HG02763 (cell line): ENCODE measurements around the gene BRWD1.
"Not testable (repeated sequence)": the region's sequence is repeated elsewhere in the genome, so short reads cannot be mapped to it uniquely, and the experiment has no call there.

Source experiments
- ATAC-seq: cut with Tn5 transposase; IDR thresholded peaks from one replicate; pipeline ENCODE4 v1.9.1; 2021; ENCODE audit warnings: mild to moderate bottlenecking, moderate library complexity; ENCODE audit not compliant: unreplicated experiment

The BRWD1 gene

DNA sequence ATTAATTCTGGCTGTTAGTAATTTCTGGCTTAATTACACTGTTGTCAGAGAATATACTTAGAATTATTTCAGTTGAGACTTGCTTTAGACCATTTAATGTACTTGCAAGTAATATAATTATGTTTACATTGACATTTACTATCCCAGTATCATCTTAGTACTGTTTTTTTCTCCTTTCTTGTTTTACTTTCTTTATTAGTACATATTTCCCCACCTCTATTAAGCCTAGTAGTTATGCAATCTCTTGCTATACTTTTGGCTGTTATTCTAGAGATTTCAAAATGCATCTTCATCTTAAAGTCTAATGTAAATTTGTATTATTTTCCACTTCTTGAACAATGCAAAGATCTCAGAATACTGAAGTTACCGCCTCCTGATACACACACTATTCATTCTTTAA, 24.4 kb downstream of the BRWD1 start:
- no peak for ATAC-seq

DNA sequence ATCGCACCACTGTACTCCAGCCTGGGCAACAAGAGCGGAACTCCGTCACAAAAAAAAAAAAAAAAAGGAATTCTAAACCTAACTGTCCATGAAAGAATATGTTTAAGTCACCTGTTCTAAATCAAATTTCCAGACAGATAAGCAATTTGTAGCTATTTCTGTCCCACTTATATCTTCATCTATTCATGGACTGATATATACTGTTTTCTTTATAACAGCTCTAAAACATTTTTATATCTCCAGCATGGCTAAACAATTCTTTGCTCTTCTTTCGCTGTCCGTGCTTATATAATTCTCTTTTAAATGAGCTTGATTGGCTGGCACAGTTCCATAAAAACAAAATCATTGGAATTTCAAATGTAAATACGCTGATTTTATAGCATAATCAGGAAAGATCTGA, 30.5 kb downstream of the BRWD1 start:
- ATAC-seq: no peak

DNA sequence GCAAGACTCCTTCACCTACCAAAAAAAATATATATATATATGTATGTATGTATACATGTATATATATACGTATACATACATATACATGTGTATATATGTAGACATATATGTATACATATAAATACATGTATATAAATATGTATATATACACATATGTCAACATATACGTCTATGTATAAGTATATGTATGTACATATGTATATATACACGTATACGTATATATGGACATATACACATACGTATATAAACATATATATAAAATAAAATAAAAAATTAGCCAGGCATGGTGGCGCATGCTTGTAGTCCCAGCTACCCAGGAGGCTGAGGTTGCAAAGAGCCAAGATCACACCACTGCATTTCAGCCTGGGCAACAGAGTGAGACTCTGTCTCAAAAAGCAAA, 31.6 kb downstream of the BRWD1 start:
- no peak for ATAC-seq

DNA sequence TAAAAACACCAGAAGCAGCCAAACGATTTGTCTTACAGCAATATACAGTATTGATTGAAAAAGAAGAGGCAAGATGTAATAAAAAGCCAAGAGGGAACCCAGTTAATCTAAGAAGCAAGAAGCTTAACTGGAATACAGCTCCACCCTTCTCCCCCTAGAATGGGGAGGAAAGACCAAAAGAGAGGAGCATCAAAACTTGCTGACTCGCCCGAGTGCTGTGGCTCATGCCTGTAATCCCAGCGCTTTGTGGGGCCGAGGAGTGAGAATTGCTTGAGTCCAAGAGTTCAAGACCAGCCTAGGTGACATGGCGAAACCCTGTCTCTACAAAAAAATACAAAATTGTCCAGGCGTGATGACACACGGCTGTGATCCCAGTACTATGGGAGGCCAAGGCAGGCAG, 32.2 kb downstream of the BRWD1 start:
- ATAC-seq: no peak

DNA sequence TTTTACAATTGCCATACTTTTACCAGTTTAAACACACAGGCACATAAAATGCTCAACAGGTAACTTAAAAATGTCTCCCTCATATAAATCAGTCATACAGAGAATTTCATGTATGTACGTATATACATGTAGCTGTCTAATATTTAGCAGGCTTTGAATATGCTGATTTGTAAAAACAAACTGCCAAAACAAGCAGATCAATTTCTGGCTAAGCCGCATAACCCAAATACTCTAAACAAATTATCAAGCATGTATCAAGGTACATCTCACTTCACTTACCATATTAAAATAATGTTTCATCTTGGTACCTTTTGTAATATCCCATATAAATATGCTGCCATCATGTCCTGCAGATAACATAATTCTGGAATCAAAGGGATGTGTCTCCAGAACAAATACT, 43.8 kb downstream of the BRWD1 start:
- no peak for ATAC-seq

DNA sequence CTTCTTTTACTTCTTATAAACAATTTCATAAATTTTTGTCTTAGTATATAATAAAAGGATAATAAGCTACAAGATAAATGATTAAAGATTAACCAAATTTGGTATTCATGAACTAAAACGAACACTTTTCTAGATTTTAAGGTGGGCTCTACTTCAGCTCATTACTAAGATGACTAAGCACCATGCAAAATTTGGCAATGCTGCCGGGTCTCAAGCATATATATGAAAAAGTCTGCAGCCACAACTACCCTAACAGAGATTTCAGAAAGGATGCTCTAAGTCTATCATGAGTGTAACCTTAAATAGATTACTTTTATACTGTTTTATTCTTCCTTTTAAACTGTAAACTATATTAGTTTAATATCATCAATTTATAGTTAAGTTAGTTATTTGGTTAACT, 47.8 kb downstream of the BRWD1 start:
- ATAC-seq: no peak

DNA sequence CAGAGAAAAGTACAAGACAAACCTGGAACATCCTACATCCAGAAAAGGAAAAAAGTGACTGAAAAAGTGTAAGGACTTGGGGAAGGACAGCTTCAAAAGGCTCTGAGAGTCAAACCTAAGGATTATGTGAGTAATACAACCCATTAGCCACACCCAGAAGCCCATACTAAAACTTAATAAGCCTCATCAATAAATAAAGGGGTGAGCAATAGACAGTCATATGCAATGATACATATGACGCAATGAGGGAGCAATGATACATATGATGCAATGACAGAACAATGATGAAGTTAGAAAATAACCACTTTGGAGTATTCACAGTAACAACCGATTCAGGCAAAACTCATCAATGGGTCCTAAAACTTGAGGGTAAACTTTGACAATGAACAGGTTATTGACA, 50.1 kb downstream of the BRWD1 start:
- no peak for ATAC-seq

DNA sequence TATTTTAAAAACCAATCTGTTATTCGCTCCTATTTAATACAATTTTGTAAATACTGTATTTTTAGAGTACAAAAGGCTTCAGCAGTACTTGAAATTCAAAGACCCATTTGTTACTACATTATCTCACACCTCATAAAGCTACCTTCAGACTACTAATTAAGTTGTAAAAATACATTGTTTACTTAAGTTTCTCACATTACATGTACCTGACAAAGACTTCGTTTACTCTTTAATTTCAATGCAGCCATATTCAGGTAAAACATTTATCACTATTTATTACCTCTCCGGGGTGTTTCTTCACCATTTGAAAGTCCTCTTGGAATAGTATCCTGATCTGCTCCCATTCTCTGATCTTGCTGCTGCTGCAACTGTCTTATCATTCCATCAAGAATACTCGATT, 55.2 kb downstream of the BRWD1 start:
- ATAC-seq: no peak

DNA sequence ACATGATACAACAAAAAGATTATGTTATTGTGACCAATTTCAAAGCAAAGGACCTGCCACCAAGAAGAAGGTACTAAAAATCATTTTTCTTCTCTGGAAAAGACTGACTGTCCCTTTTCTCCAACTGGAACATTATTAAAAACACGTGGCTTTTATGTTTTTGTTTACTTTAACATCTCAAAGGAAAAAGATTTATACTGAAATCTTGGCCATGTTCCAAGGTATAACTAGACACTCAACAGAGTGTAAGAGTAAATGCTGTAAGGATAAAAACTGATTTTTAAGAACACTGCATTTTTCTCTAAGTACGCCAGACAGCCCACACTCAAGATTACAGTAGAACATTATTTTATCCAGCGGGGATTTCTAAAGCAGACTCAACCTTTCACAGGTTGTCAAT, 62.1 kb downstream of the BRWD1 start:
- ATAC-seq: no peak

DNA sequence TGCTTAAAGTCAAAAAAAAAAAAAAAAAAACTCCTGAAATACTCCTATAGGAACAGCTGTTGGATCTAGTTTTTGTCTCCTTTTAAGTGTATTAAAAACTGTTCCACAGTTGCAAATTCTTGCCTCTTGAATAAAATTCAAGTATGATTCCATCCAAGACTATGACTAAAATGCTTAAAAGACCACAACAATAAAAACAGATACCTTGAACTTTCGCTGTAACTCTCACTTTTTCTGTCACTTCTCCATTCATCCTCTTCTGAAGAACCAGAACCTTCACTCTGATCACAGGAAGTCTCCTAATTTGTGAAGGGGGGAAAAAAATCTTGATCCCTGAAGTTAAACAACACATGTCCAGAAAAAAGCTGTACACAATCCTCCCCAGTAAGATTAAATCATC, 75.2 kb downstream of the BRWD1 start:
- ATAC-seq: no peak

DNA sequence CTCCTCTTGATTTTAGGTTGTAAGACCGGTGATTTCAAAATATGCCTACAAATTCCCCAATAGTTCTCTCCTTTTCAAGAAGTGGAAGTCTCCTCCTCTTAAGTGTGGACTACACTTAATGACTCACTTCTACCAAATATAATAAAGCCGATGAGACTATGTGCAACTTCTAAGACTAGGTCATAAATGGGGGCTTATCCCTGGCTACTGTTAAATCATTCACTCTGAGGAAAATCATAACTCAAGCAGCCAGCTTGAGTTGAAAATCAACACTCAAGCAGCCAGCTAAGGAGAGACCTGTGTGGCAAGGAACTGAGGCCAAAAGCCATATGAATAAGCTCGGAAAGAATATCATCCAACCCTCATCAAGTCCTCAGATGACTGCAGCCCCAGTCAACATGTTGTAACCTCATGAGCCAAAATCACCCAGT, 80.6 kb downstream of the BRWD1 start:
- ATAC-seq: no peak

DNA sequence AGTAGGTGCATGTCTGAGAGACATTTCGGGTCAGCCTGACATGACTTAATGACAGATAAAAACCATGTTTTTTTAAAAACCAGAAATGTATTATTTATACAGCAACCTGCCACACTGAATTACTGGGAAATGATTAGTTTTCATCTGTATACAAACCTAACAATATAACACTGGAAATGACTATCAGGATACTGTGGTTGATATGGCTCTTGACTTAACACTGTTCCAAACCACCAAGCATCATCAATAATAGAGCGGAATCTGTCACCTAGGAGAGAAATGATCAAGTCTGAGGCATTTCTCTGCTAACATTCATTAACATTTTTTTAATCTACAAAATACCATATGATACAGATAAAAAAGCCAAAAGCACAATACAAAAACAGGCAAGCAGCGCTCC, 88.5 kb downstream of the BRWD1 start:
- ATAC-seq: no peak

DNA sequence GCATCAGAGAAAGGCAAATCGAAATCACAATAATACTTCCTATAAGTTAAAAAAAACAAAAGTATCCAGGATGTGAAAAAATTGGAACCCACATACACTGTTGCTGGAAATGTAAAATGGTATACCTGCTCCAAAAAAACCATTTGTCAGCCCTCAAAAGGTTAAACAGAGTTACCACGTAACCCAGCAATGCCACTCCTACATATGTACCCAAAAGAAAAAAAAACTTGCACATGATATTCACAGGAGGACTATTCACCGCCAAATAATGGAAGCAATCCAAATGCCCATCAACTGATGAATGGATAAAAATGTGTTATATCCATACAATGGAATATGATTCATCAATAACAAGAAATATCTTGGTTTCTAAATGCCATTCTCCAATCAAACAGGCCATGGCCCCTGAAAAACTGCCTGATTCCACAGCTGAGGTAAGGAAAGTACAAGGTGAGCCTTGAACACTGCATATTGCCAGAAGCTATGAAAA, 91.4 kb downstream of the BRWD1 start:
- ATAC-seq: no peak

DNA sequence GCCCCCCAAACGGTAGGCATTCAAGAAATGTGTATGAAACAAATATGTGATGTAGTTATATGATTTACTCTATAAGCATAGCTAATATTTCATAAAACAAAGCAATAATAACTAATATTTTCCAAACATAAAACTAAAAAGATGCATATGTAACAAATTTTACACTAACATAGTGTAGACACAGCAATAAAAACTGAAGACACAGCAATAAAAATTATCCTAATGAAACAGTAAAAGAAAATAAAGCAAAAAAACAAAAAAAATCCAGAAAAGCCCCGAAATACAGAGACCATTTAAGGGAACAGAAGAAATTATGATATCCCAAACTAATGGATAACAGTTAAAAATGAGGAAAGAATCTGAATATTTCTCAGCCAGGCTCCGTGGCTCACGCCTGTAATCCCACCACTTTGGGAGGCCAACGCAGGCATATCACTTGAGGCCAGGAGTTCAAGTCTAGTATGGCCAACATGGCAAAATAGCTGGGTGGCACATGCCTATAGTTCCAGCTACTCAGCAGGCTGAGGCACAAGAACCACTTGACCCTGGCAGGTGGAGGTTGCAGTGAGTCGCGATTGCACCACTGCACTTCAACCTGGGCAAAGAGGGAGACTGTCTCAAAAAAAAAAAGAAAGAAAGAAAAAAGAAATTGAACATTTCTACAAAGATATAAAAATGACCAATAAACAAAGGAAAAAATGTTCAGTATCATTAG, 92.0 kb downstream of the BRWD1 start:
- no peak for ATAC-seq

DNA sequence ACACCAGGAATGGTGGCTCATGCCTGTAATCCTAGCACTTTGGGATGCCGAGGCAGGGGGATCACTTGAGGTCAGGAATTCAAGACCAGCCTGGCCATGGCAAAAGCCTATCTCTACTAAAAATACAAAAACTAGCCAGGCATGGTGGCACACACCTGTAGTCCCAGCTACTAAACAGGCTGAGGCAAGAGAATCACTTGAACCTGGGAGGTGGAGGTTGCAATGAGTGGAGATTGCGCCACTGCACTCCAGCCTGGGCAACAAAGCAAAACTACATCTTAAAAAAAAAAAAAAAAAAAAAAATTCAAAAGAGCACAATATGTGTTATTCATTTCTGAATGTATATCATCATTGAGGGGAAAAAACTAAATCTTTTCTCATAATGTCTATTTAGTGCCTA, 92.6 kb downstream of the BRWD1 start:
- not testable (repeated sequence) for ATAC-seq

DNA sequence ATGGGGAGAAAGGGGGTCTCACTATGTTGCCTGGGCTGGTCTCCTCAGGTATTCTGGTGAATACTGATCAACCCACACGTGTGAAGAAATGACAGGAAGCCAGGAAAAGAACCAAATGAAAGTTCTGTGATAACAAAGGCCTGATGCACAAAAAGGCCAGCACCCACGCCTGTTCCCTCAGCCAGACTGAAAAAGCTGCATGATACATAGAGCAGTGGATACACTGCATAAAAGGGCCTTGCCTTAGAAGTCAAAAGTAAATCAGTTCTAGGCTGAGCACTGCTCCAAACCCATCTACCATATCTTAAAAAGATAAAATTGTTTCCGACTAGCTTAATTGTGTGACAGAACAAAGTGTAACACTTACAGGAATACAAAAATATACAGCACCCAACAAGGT, 93.3 kb downstream of the BRWD1 start:
- no peak for ATAC-seq

DNA sequence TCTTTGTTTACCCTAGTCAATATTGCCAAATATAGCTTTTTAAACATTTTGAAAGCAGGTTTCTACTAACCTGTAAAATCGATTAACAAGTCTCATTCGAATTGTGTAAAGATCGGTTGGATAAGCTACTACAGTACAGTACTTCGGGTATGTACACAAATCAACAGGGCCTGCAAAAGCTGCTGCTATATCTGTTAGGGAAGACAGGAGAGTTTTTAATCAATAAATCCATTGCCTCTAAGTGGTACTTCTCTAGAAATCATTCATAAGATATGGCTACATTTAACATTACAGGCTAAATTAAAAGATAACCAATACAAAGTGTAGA, 95.4 kb downstream of the BRWD1 start:
- no peak for ATAC-seq

DNA sequence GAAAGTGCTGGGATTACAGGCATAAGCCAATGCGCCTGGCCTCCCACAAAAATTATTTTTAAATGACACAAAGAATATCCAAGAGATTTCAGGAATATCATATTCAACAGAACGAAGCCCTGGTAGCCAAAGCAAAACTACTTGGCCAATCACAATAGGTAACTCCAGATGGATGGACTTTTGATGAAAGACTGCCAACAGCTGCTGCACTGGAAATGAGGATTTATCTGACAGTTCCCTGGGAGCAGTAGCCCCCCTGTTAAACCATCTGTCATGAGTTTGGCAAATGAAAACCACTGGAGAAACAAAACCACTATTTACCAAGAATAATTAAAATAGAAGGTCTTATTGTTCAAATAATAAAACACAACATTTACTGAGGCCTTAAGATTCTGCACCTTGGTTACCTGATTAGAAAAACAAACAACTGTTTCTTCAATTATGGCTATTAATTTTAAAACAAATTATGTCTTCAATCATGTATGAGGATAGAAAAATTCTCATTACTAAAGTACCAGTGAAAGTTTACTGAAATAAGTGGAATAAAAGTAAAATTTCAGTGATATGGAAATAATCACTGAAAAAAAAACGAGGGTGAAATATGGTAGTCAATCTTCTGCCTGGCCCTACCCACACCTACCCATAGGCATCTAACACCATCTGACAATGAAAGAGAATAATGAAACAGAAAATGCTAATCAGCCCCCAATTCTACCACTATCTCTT, 95.9 kb downstream of the BRWD1 start:
- no peak for ATAC-seq

DNA sequence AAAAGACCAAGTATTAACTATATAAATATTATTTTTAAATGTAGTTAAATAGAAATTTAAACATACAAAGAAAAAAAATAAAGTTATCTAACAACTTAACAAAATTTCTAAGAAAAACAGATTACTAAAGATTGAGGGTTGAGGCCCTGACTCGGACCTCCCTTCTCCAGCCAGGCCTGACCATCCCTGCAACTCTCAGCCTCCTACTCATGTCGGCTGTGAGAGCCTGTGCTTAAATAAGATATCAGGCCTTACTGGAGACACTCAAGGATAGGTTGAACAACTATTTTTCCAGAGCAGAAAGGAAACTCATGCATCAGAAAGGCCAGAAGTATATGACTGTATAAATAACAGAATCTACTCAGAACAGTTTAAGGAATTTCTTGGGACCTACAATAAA, 97.1 kb downstream of the BRWD1 start:
- no peak for ATAC-seq

DNA sequence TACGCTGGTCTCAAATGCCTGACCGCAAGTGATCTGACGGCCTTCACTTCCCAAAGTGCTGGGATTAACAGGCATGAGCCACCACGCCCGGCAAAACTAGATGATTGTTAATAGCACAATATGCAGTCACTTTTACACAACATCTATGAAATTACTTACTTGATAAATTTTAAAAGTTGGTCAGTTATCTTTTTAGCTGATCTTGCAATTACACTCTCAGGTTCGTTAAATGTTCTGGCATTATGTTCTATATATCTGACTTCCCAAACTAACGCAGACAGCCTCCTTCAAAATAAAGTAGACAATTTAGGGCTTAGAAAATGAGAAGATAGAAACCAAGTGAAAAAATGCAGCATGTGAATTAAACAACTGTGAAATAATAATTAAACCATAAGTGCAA, 98.4 kb downstream of the BRWD1 start:
- no peak for ATAC-seq

DNA sequence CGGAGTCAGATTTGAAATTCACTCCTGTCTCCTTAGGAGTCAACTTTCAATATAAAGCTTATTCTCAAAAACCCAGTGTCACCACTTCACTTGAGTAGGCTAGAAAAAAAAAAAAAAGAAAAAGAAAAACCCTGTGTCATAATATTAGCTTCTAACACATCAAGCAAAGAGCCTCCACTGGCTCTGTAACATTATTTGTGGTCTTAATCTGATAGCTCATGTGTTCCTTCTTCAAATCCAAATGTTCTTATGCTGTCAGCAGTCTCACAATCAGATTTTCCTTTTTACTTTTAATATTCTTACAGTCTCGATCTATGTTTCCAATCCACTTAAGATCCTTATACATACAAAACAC, 104.1 kb downstream of the BRWD1 start:
- no peak for ATAC-seq

DNA sequence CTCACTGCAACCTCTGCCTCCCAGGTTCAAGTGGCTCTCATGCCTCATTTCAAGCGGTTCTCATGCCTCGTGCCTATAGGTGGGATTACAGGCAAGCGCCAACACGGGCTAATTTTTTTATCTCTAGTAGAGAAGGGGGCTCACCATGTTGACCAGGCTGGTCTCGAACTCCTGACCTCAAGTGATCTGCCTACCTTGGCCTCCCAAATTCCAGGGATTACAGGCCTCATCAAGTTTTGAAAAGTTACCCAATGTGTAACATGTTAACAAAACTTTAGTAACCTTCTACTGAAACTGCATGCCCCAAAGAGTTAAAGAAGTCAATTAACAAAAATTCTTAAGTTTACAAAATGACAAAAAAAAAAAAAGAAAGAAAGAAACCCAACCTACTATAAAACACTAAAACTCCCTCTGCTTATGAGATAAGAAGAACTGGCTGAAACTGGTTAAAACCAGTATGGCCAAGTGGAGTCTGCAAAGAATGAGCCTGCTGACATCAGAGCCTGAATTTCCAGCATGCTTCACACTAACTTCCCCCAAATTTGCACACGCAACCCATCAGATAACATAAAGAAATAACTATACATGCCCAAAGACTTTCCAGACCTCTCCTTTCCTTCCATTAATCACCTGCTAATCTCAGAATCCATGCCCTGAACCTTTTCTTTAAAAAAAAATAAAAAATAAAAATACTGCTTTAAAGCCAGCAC, 104.7 kb downstream of the BRWD1 start:
- ATAC-seq: no peak
